Femur (tissue), 1 donor: ENCODE measurements around the gene ADCY10.
"Not testable (repeated sequence)": the region's sequence is repeated elsewhere in the genome, so short reads cannot be mapped to it uniquely, and the experiment has no call there.

ENCODE experiments used
- DNase-seq: peaks from one replicate; pipeline ENCODE4 v3.0.0-alpha.2; 2017

Gene ADCY10

DNA sequence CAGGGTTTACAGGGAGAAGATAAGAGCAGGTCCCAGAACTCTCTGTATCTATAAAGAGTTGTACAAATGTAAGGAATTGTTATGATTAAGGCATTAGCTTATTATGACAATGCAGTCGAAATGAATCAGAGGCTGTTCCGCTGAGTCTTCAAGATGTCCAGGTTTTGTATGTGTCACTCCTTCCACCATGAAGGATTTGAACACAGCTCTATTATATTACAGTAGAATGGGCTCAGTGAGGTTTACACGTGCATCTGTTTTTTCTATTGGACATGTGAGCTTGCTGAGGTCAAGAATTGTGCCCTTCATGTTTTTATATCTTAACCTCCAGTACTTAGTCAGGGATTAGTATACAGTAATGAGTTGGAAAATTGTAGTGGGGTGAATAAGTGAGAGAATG lies 105.8 kb downstream of the ADCY10 start:
- no peak for DNase-seq

DNA sequence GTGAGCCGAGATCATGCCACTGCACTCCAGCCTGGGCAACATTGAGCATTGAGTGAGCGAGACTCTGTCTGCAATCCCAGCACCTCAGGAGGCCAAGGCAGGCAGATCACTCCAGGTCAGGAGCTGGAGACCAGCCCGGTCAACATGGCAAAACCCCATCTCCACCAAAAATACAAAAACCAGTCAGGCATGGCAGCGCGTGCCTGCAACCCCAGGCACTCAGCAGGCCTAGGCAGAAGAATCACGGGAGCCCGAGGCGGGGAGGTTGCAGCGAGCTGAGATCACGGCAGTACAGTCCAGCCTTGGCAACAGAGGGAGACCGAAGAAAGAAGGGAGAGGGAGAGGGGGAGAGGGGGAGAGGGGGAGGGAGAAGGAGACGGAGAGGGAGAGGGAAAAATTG lies 107.3 kb downstream of the ADCY10 start:
- not testable (repeated sequence) for DNase-seq

DNA sequence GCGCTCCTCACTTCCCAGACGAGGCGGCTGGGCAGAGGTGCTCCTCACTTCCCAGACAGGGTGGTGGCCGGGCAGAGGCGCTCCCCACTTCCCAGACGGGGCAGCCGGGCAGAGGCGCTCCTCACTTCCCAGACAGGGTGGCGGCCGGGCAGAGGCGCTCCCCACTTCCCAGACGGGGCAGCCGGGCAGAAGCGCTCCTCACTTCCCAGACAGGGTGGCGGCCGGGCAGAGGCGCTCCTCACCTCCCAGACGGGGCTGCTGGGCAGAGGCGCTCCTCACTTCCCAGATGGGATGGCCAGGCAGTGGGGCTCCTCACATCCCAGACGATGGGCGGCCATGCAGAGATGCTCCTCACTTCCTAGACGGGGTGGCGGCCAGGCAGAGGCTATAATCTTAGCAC lies 107.7 kb downstream of the ADCY10 start:
- DNase-seq: not testable (repeated sequence)

DNA sequence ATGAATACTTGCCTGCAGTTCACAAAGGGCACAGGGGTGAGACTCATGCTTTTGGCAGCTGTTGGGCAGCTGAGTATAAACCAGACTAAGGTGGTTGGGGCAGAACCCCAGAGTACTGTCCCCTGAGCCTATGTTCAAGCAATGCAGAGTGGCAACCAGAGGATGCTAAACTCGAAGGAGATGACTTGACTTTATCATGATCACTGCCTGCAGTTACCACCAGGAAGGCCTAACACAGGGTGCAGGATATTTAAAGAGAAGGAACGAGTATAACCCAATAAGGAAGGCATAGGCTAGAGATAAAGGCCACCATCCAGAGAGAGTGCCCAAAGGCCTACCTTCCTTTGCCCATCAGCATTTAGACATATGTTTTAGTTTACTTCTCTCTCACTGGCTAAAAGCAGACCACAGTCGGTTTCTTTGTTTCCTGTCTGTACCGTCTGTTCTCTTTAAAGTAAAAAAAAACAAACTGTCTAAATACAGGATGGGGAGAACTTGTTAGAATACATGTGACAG lies 108.8 kb downstream of the ADCY10 start:
- DNase-seq: no peak

DNA sequence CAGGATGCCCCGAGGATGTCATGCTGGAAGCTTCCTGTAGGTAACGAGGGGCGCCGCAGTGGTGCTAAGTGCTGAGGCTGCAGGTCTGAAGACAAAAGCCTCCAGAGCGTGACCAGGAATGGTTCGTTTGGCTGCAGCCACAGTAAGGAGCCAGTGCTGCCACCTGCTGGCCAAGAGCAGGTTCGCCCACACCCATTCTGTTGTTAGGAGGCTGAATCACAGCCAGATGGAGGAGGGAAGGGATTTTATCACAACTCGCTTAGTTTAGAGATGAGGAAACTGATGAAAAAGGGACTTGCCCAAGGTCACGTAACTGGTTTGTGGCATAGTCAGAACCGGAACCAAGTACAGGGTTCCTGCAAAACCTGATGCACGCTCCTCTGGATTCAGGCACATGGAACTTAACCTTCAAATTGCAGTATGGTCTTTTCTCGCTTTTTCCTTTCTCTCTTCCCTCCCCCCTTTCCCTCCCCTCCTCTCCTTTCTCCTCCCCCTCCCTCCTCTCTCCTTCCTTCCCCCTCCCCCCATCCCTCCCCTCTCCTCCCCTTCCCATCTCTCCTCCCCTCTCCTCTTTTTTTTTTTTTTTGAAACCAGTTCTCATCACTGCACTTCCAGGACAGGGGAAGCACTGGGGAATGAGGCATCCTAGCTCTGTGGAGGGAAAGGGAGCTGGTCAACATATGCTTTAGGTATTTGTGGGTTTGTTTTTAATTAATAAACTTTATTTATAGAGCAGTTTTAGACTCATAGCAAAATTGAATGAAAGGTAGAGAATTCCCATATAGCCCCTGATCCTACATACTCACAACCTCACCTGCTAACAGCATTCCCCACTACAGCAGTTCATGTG lies 110.4 kb downstream of the ADCY10 start:
- DNase-seq: peak; percentile 91

DNA sequence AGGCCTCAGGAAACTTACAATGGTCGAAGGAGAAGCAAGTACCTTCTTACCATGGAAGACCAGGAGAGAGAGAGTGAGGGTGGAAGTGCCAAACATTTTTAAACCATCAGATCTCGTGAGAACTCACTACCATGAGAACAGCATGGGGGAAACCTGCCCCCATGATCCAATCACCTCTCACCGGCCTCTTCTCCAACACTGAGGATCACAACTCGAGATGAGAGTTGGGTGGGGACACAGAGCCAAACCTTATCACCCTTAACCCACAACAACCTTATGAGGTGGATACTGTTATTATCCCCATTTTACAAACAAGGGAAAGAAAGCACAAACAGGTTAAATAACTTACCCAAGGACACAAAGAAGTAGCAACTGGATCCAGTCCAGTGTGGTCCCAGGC lies 111.7 kb downstream of the ADCY10 start:
- no peak for DNase-seq

DNA sequence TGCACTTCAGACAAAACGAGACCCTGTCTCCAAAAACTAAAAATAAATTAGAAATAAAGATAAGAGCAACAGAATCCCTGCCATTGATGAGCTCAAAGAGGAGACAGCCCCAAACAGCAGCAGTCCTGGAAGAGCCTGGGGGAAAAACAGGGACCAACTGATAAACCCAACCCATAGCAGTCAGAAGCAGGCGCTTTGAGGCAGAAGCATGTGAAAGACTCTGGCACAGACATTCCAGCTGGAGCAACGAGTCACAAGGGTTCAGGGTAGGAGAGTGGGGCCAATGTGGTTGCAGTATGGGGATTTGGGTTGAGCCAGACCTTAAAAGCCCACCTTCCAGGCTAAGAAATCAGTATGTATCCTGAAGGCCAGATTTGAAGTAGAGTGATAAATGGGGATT lies 113.7 kb downstream of the ADCY10 start:
- DNase-seq: no peak

DNA sequence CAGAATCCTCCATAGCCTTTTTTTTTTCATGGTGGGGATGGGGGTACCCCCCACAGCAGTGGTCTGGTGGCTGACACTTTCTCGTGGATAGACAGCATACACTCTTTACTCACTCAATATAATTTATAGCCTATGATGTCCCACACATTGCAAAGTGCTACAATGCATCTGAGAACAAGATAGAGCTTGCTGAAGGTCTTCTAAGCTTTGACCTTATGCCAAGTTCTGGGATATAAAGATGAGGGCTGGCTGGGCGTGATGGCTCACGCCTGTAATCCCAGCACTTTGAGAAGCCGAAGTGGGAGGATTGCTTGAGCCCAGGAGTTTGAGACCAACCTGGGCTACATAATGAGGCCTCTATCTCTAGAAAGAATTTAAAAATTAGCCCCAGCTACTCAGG lies 114.2 kb downstream of the ADCY10 start:
- no peak for DNase-seq

DNA sequence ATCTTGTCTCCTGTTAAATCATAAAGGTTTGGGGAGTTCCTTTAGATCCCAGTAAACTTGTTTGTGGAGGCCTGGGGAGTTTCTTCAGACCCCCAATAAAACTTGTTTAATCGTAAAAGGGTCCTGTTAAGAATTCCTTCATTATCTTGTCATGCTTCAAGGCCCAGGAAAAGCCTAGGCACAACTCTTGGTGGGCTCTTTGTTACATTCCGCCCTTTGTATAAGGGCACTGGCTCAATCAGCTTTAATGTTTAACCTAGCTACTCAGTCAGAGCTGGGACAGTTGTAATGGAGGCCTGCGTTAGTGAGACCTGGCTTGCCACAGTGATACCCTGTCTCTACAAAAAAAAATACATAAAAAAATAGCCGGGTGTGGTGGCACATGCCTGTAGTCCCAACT lies 115.0 kb downstream of the ADCY10 start:
- no peak for DNase-seq

DNA sequence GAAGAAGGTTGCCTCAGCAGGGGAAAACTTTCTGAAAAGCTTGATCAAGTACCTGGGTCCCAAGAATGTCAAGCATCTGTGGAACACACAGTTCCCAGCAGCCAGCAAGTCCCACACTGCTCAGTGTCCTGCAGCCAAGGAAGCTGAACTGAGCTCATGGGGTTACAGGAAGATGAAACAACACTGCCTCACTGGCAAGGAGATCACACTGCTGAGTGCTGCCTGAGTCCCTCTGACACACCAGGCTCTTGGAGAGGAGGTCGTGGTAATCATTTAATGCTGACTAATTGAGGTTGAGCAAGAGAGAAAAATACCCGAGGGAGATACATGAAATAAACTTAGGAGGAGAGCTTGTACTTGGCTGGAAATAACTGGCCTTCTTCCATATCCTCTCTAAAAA lies 116.9 kb downstream of the ADCY10 start:
- DNase-seq: peak; percentile 56

DNA sequence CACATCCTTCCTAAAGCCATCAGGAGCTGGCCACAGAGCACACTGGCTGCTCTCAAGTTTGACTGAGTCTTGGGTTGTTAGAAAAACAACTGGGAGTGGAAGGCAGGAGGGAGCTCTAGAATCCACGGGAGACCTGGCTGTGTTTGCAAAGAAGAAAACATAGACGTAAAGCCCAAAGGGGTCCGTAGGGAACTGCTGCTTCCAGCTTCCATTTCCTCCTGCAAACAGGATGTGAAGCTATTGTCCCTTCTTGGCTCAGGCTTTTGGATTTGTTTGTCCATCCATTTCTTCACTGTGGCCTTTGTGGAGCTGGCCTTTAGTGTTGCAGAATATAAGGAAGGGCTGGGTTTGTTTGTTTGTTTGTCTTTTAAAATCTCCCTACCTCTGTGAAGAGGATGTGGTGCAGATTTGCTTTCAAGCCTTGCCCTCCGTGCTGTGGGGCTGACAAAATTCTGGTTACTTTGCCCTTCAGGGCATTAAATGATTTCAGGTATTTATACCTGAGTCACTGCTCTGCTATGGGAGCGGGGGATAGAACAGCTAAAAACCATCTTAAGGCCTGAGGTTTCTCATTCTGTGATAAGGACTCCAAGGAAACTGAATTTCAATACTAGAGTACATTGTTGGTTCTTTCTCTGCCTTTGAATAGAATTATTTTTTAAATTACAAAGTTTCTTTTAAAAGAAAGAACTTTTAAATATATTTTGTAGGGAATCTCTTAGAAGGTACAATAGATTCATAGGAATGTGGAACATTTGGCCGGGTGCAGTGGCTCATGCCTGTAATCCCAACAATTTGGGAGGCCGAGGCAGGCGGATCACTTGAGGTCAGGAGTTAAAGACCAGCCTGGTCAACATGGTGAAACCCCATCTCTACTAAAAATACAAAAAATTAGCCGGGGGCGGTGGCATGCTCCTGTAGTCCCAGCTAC lies 117.9 kb downstream of the ADCY10 start:
- DNase-seq: peak; percentile 43

DNA sequence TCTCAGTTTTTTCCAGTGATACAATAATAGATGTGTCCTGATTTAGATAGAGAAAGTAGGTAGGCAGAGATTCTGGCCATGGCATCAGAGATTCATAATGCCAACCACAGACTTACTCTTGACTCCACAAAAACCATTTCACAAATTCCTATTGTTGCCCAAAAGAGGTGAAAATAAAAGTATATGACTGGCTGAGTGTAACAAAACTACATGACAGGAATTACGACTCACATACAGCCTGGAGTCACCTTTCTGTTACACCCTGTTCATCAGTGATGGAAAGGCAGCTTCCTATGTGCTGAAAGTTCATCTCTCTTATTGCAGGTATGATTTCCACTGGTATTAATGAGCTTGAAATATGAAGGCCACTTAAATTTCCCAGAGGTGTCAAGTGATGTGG lies 119.9 kb downstream of the ADCY10 start:
- no peak for DNase-seq

DNA sequence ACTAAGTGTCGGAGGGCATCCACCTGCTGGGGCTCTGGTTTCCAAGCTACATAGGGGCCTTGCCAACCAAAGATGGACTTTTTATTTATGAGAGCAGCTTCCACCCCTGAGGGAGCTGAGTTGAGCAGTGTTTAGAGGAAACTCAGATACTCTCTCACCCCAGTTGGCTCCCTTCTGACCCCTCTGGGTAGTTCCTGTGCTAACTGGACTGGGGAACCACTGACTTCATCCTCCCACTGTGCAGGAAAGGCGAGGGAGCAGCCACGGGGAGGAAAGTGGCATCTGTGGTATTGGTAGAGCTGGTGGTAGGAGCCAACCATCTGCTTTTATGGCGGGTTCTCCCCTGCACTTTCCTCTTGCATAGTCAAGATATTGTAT lies 121.8 kb downstream of the ADCY10 start:
- DNase-seq: no peak

DNA sequence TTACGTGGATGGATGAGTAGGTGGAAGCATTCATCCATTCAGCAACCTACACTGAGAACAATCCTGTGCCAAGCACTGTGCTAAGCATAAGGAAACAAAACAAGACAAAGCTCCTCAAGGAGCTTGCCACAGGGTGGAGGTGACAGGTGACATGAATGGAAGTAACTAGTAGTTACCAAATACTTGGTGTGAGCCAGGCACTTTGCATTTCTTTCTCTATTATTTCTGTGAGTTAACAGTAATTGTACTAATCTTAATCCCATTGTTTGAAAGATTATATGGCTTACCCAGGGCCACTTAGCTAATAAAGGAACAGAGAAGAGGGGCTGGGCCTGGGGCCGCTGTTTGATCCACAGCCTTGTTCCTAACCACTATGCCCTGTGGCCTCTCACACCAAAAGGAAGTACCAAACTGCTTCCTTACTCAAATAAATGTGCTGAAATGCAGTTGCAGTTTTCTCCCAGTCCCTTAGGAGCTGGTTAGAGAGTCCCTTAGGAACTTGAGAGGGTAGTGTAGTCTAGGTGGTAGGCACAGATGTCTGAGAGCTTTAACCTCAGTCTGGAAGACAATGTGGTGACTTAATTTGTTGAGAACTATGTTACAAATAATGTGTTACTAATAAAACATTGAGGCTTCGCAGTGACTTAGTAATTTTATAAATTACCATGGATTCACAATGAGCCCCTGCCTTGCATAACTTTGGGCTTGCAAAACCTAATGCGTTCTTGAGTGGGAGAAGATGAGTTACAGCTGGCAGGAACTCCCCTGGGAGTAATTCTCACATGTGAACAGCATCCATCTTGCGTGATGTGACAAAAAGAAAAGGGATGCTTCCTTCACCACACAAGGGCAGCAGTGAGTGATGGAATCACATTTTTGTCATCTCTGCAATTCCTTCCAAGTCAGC lies 122.4 kb downstream of the ADCY10 start:
- no peak for DNase-seq

DNA sequence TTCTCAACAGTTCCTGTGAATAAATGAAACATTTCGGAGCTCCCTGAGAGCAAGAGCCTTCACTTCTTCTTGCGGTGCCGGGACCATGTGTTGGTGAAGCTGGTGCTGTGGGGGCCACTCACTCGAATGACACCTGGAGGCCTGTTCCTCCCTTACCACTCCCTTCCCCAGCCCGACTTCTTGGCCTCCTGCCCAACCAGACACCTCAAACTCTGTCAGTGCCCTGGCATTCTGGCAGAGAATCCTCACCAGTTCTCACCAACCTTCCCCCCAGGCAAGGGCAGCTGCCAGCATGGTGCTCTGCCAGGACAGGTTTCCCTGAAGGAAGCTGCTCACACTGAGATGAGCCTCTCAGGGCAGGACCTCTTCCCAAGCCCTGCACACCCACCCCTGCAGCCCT lies 123.8 kb downstream of the ADCY10 start:
- DNase-seq: no peak

DNA sequence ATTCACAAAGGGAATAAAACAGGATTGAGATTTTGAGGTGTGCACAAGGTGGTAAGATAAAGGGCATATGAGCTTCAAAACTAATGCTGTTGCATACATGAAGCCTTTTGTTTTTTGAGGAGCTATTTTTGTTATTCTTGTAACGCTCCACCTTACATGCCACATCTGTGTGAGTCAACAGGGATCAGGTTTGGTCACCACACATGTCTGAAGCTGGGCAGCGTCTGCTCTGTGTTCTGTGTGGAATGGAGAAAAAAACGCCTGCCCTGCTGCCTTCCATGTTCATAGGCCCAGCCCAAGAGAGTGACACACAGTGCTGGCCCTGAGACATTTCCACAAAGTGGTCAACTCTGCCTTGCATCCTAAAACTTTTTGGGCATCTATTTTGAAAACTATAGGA lies 124.4 kb downstream of the ADCY10 start:
- no peak for DNase-seq

DNA sequence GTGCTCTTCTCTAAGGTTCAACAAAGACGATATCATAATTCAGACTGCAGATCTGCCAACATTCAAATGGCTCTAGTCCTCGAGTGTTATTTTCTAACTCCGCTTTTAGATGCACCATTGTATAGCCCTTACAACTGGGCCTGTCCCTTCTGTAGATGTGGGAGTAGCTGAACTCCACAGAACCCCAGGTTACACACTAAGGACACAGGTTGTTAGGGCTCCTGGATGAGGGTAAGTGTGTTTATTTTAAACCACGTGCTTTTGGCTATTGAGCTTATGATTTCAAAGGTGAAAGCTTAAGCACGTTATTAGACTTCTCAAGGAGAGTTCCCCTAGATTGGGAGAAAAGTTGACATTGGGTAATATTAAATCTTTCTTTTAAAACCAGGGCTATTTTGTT lies 127.4 kb downstream of the ADCY10 start:
- no peak for DNase-seq

DNA sequence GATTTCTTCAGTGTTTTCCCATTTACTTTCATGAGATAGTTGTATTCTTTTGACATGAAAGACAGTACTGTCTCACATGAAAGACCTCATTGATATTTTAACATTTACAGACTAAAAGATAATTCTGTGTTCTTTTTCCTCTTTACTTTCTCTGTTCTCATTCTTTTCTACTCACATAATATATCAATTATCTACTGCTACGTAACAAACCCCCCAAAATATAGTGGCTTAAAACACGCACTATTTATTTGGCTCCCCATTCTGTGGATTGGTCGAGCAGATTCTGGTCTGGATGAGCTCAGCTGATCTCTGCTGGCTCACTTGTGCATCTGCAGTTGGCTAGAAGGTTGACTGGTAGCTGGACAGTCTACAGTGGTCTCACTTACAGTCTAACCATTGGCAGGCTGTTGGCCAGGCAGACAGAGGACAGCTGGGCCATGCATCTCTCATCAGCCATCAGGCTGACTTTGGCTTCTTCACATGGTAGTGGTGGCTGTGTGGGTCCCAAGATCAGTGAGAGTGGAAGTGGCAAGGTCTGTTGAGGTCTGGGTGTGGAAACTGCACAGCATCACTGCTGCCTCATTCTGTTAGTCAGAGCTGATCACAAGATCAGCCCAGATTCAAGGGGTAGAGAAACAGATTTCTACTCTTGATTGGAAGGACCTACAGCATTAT lies 128.9 kb downstream of the ADCY10 start:
- DNase-seq: no peak

DNA sequence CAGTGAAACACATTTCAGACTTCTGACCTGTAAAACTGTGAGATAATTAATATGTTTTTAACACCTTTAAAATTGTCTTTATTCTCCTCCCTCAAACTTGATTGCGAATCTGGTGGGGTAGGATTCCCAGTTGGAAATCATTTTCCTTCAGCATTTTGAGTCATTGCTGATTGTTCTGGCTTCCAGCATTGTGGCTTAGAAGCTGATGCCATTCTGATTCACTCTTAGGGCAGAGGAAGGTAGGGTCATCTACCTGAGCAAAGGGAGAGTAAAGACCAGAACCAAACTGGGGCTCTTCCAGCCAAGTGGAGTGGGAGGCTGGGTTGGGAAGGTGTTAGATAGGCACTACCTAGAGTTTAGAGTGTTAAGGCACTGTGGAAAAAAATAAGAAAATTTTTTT lies 131.0 kb downstream of the ADCY10 start:
- no peak for DNase-seq

DNA sequence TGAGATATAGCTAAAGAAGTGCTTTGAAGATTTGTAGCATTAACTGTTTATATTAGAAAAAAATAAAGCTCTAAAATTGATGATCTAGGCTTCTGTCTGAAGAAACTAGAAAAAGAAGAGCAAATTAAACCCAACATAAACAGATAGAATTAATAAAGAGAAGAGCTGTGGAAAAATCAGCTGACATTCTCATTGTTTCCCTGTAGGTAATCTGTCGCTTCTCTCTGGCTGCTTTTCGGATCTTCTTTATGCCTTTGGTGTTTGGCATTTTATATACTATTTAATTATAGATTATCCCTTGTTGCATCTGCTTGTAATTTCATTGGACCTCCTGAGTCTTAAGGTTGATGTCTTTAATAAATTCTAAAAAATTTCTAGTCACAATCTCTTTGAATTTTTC lies 132.4 kb downstream of the ADCY10 start:
- no peak for DNase-seq

DNA sequence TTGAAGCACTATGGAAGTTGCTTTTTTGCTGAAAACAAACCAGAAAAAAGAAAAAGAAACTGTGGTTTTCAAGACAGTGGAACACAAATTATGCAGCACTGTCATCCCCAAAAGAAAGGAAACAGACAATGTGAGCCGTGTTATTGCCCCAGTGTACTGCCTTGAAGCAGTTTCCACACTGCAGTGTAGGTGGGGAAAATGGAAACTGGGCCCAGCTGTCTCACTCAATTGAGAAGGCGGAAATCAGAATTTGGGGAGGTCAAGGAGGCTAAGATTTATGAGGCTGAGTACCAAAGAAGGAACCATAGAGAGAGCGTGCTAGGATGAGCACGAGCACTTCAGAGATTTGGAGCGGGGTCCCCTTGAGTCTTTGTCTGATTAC lies 136.7 kb downstream of the ADCY10 start:
- no peak for DNase-seq

DNA sequence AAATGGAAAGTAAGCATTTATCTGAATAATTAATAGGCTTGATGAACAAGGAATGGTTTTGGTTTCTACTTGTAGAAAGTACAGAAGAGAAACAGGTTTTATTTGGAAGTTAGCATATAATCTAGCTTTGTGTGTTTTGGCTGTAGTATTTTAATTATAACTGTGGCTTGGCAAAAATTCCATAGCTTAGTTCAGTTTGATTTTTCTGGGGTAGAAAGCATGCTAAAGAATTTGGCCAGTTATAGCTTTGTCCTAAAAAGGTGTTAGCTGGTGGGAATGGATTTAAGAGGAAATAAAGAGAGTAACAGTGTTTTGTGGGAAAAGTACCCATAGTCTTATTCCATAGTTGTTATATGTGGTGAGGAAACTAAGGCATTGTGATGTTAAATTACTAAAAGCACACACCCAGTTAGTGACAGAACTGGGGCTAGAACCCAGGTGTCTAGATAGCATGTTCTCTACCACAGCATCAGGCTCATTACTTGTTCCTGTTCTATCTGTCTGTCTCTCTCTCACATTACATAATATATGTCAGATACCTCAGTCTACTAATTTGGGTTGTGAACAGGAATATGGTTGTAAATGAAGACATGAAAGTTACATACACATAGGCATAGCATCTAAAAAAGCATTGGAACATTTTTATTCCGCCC lies 137.2 kb downstream of the ADCY10 start:
- no peak for DNase-seq
